IPS-20b (cell line): ENCODE results near the gene MRM3.

Source experiments
- H3K27ac ChIP-seq: one replicate; pipeline ENCODE4 v1.5.1; 2013; ENCODE audit warnings: low read length
- H3K27me3 ChIP-seq: 2 replicates; pipeline ENCODE4 v1.6.1; 2013; ENCODE audit warnings: mild to moderate bottlenecking, low read length, inconsistent platforms; ENCODE audit not compliant: insufficient read depth
- H3K36me3 ChIP-seq: 2 replicates; pipeline ENCODE4 v1.6.1; 2013; ENCODE audit warnings: low read depth, mild to moderate bottlenecking, inconsistent platforms, low read length, moderate library complexity; ENCODE audit not compliant: insufficient read depth
- H3K4me1 ChIP-seq: 2 replicates; pipeline ENCODE4 v1.6.1; 2013; ENCODE audit warnings: mild to moderate bottlenecking, control low read depth, inconsistent platforms, low read length, moderate library complexity; ENCODE audit not compliant: insufficient read depth
- H3K4me3 ChIP-seq: 2 replicates; pipeline ENCODE4 v1.5.1; 2013; ENCODE audit warnings: mild to moderate bottlenecking, low read length, inconsistent platforms
- H3K9ac ChIP-seq: 2 replicates; pipeline ENCODE4 v1.6.1; 2013; ENCODE audit warnings: low read depth, mild to moderate bottlenecking, inconsistent platforms, low read length, moderate library complexity
- H3K9me3 ChIP-seq: 2 replicates; pipeline ENCODE4 v1.6.1; 2013; ENCODE audit warnings: mild to moderate bottlenecking, low read depth, low read length, inconsistent platforms; ENCODE audit not compliant: insufficient read depth

Gene MRM3

GRCh38 chr17:781805-782731, at the start of gene MRM3, which contains the start of gene GLOD4:
TSS of gene MRM3 (plus strand) at chr17:782353. CDS start at chr17:782379, 26 bp downstream.
TSS of gene GLOD4 (minus strand) at chr17:782280. CDS start at chr17:782255, 25 bp downstream.
- peak within 1 kb of the TSS; percentile 95 for H3K9ac ChIP-seq
- peaks cover 47% of the 10 kb centered on the region for H3K36me3 ChIP-seq
- H3K27me3 ChIP-seq: no peaks in the 10 kb centered on the region
- no peaks in the 10 kb centered on the region for H3K4me1 ChIP-seq
- no peaks in the 10 kb centered on the region for H3K9me3 ChIP-seq
- peak within 1 kb of the TSS; percentile 43 for H3K27ac ChIP-seq
- peak within 1 kb of the TSS; percentile 95 for H3K4me3 ChIP-seq

GRCh38 chr17:732902-733720, 49.0 kb upstream of the MRM3 start:
- H3K4me1 ChIP-seq: peaks cover 6% of the 10 kb centered on the region; the same call in 1 of the 2 replicates
- H3K27ac ChIP-seq: no peak overlapping the region
- H3K9me3 ChIP-seq: no peaks in the 10 kb centered on the region
- peak overlapping the region; percentile 80 for H3K4me3 ChIP-seq
- peak overlapping the region; percentile 79; the same call in 1 of the 2 replicates for H3K9ac ChIP-seq
- H3K36me3 ChIP-seq: peaks cover 27% of the 10 kb centered on the region
- peaks cover 21% of the 10 kb centered on the region for H3K27me3 ChIP-seq

GRCh38 chr17:733743-734142, 48.4 kb upstream of the MRM3 start:
- H3K4me1 ChIP-seq: peaks cover 6% of the 10 kb centered on the region; the same call in 1 of the 2 replicates
- no peak overlapping the region for H3K27ac ChIP-seq
- peaks cover 33% of the 10 kb centered on the region for H3K36me3 ChIP-seq

GRCh38 chr17:737561-738113, 44.5 kb upstream of the MRM3 start:
- Histone ChIP-seq H3K9ac (no peak overlapping the region), H3K9me3 (no peaks in the 10 kb centered on the region), H3K4me3 (no peak overlapping the region), H3K36me3 (peaks cover 69% of the 10 kb centered on the region), H3K27me3 (peaks cover 8% of the 10 kb centered on the region), H3K4me1 (peaks cover 6% of the 10 kb centered on the region; the same call in 1 of the 2 replicates), H3K27ac (no peak overlapping the region)

More at GRCh38 chr17:733743-734142, 48.4 kb upstream of the MRM3 start:
- H3K27me3 ChIP-seq: peaks cover 21% of the 10 kb centered on the region
- no peaks in the 10 kb centered on the region for H3K9me3 ChIP-seq
- H3K4me3 ChIP-seq: peak overlapping the region; percentile 80
- H3K9ac ChIP-seq: peak overlapping the region; percentile 79; the same call in 1 of the 2 replicates

GRCh38 chr17:740240-741017, 41.7 kb upstream of the MRM3 start:
- Histone ChIP-seq H3K9ac (no peak overlapping the region), H3K4me1 (no peaks in the 10 kb centered on the region), H3K9me3 (no peaks in the 10 kb centered on the region), H3K4me3 (no peak overlapping the region), H3K27me3 (no peaks in the 10 kb centered on the region), H3K36me3 (peaks cover 86% of the 10 kb centered on the region), H3K27ac (no peak overlapping the region)

GRCh38 chr17:742147-742793, 39.9 kb upstream of the MRM3 start:
- H3K4me3 ChIP-seq: no peak overlapping the region
- no peak overlapping the region for H3K27ac ChIP-seq
- H3K27me3 ChIP-seq: no peaks in the 10 kb centered on the region
- H3K4me1 ChIP-seq: no peaks in the 10 kb centered on the region
- H3K9ac ChIP-seq: no peak overlapping the region
- no peaks in the 10 kb centered on the region for H3K9me3 ChIP-seq
- H3K36me3 ChIP-seq: peaks cover 95% of the 10 kb centered on the region

GRCh38 chr17:743139-743538, 39.0 kb upstream of the MRM3 start:
- Histone ChIP-seq H3K4me1 (no peaks in the 10 kb centered on the region), H3K9me3 (no peaks in the 10 kb centered on the region), H3K36me3 (peaks cover 97% of the 10 kb centered on the region)

GRCh38 chr17:744937-745336, 37.2 kb upstream of the MRM3 start:
- H3K4me1 ChIP-seq: no peaks in the 10 kb centered on the region
- H3K36me3 ChIP-seq: peaks cover 91% of the 10 kb centered on the region
- no peaks in the 10 kb centered on the region for H3K27me3 ChIP-seq
- H3K9me3 ChIP-seq: peaks cover 4% of the 10 kb centered on the region; the same call in 1 of the 2 replicates
- H3K27ac ChIP-seq: no peak overlapping the region
- H3K9ac ChIP-seq: no peak overlapping the region
- no peak overlapping the region for H3K4me3 ChIP-seq

More at GRCh38 chr17:743139-743538, 39.0 kb upstream of the MRM3 start:
- Histone ChIP-seq H3K27ac (no peak overlapping the region), H3K4me3 (no peak overlapping the region), H3K27me3 (no peaks in the 10 kb centered on the region), H3K9ac (no peak overlapping the region)

GRCh38 chr17:745406-745805, 36.7 kb upstream of the MRM3 start:
- peaks cover 4% of the 10 kb centered on the region; the same call in 1 of the 2 replicates for H3K9me3 ChIP-seq
- no peak overlapping the region for H3K27ac ChIP-seq
- no peak overlapping the region for H3K4me3 ChIP-seq
- no peak overlapping the region for H3K9ac ChIP-seq
- H3K36me3 ChIP-seq: peaks cover 87% of the 10 kb centered on the region
- no peaks in the 10 kb centered on the region for H3K4me1 ChIP-seq
- no peaks in the 10 kb centered on the region for H3K27me3 ChIP-seq

- no peak overlapping the region for H3K9ac ChIP-seq
- H3K36me3 ChIP-seq: peaks cover 79% of the 10 kb centered on the region
- H3K9me3 ChIP-seq: peaks cover 4% of the 10 kb centered on the region; the same call in 1 of the 2 replicates
- peaks cover 4% of the 10 kb centered on the region; the same call in 1 of the 2 replicates for H3K4me1 ChIP-seq
- no peak overlapping the region for H3K27ac ChIP-seq
- no peak overlapping the region for H3K4me3 ChIP-seq
- no peaks in the 10 kb centered on the region for H3K27me3 ChIP-seq
These were observed 36.0 kb upstream of the MRM3 start for GRCh38 chr17:746181-746580.
